T-helper 2 cell treated with Interferon-gamma antibody and Interleukin-4, amounts not matched to agents 5 μg/mL and 100 μg/mL, for 36 hours (primary cell): ENCODE measurements around the gene SBF2.
"Not testable (repeated sequence)": the region's sequence is repeated elsewhere in the genome, so short reads cannot be mapped to it uniquely, and the experiment has no call there.

Experiments used
- DNase-seq: peaks from one replicate; pipeline ENCODE4 v3.0.0; 2021; ENCODE audit warnings: low spot score
- H3K27ac Mint-ChIP-seq: one replicate; pipeline ENCODE4 v1.8.0; 2021; ENCODE audit warnings: mild to moderate bottlenecking, mixed read lengths
- H3K27me3 Mint-ChIP-seq: one replicate; pipeline ENCODE4 v1.8.0; 2021; ENCODE audit warnings: low read depth, mixed read lengths
- H3K36me3 Mint-ChIP-seq: one replicate; pipeline ENCODE4 v1.8.0; 2021; ENCODE audit warnings: low read depth, mixed read lengths
- H3K4me1 Mint-ChIP-seq: one replicate; pipeline ENCODE4 v1.8.0; 2021; ENCODE audit warnings: low read depth, mixed read lengths
- H3K4me3 Mint-ChIP-seq: one replicate; pipeline ENCODE4 v1.8.0; 2022; ENCODE audit warnings: mild to moderate bottlenecking, moderate library complexity, mixed read lengths
- H3K9me3 Mint-ChIP-seq: one replicate; pipeline ENCODE4 v1.8.0; 2021; ENCODE audit warnings: mixed read lengths

SBF2 gene

DNA sequence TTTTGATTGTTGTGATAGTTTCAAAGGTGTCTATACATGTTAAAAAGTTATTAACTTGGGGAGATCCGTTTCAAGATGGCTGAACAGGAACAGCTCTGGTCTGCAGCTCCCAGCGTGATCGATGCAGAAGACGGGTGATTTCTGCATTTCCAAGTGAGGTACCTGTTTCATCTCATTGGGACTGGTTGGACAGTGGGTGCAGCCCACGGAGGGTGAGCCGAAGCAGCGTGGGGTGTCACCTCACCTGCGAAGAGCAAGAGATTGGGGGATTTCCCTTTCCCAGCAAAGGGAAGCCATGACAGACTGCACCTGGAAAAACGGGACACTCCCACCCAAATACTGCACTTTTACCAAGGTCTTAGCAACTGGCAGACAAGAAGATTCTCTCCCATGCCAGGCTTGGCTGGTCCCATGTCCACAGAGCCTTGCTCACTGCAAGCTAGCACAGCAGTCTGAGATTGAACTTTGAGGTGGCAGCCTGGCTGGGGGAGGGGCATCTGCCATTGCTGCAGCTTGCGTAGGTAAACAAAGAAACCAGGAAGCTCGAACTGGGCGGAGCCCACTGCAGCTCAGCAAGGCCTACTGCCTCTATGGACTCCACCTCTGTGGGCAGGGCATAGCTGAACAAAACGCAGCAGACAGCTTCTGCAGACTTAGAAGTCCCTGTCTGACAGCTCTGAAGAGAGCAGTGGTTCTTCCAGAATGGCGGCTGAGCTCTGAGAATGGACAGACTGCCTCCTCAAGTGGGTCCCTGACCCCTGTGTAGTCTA is 363.3 kb downstream of the SBF2 start:
- not testable (repeated sequence) for H3K4me3 Mint-ChIP-seq, DNase-seq, H3K27ac Mint-ChIP-seq, H3K4me1 Mint-ChIP-seq, H3K36me3 Mint-ChIP-seq, H3K27me3 Mint-ChIP-seq
- H3K9me3 Mint-ChIP-seq = peaks cover 14% of the 10 kb centered on the region

DNA sequence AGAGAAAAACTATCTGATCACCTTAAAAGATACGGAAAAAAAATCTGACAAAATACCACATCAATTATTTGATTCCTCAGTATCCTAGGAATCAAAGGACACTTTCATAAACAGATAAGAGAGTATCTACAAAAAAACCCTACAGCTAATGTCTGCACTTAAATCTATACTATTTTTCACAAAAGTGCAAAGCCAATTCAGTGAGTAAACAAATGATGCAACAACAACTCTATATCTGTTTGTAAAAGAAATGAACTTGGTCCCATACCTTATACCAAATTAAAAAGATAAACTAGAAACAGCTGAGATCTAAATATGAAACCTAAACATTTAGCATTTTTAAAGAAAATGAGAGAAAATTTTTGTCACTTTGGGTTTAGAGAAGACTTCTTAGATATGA is 366.3 kb downstream of the SBF2 start:
- H3K27me3 Mint-ChIP-seq = peaks cover 6% of the 10 kb centered on the region
- H3K4me3 Mint-ChIP-seq = no peak overlapping the region
- no peak for DNase-seq
- peaks cover 6% of the 10 kb centered on the region for H3K4me1 Mint-ChIP-seq
- peaks cover 9% of the 10 kb centered on the region for H3K9me3 Mint-ChIP-seq
- H3K27ac Mint-ChIP-seq = no peak overlapping the region
- H3K36me3 Mint-ChIP-seq = no peaks in the 10 kb centered on the region

DNA sequence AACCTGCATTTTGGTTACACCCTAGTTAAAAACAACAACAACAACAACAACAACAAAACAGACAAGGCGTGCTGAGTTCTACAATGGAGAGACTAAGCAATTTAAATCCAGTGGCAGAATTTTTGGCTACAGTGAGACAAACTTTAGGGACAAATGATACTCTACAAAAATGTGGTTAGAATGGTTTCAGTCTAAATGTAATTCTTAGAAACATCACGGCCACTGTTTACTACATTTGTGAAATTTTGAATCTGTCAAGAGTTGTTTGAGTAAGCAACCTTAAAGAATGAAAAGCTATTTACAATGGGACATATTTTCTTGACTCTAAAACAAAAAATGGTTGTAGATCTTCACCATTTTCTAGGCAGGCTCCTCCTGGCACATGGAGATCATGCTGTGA is 370.7 kb downstream of the SBF2 start:
- Mint-ChIP-seq H3K27me3 (peaks cover 6% of the 10 kb centered on the region), H3K4me1 (peaks cover 6% of the 10 kb centered on the region), H3K36me3 (no peaks in the 10 kb centered on the region), H3K27ac (no peak overlapping the region), H3K9me3 (no peaks in the 10 kb centered on the region), H3K4me3 (no peak overlapping the region)
- DNase-seq = no peak

DNA sequence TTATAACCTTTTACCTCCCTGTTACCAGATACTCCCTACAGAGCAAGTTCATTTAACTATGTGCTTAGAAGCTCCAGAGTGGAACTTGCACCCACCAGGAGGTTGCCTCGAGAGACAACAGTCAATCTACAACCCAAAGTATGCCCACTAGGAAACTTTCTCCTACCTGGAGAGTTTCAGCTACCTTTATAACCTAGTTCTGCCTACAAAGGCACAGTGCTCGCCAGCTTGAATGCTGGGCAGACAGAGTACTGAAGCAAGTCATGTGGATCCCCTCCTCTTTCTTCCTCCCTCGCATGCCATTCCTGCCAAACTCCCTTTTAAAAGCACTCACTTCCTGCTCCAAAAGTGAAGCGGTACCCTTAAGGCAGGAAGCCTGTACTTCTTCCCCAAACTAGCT is 371.2 kb downstream of the SBF2 start:
- no peaks in the 10 kb centered on the region for H3K36me3 Mint-ChIP-seq
- peaks cover 6% of the 10 kb centered on the region for H3K27me3 Mint-ChIP-seq
- no peak overlapping the region for H3K4me3 Mint-ChIP-seq
- H3K4me1 Mint-ChIP-seq = peaks cover 6% of the 10 kb centered on the region
- DNase-seq = no peak
- no peak overlapping the region for H3K27ac Mint-ChIP-seq
- H3K9me3 Mint-ChIP-seq = no peaks in the 10 kb centered on the region

DNA sequence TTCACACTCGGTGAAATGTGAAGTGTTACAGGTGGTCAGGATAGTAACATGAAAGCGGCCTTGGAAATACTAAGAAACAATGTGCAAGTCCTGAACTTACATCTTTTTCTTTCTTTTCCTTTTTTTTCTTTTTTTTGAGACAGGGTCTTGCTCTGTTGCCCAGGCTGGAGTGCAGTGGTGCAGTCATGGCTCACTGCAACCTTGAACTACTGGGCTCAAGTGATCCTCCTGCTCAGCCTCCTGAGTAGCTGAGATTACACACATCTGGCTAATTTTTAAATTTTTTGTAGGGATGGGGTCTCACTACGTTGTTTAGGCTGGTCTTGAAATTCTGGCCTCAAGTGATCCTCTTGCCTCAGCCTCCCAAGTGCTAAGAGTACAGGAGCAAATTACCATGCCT is 377.5 kb downstream of the SBF2 start:
- H3K4me1 Mint-ChIP-seq = no peaks in the 10 kb centered on the region
- H3K27ac Mint-ChIP-seq = no peak overlapping the region
- no peaks in the 10 kb centered on the region for H3K27me3 Mint-ChIP-seq
- no peaks in the 10 kb centered on the region for H3K36me3 Mint-ChIP-seq
- no peaks in the 10 kb centered on the region for H3K9me3 Mint-ChIP-seq
- no peak for DNase-seq
- no peak overlapping the region for H3K4me3 Mint-ChIP-seq

DNA sequence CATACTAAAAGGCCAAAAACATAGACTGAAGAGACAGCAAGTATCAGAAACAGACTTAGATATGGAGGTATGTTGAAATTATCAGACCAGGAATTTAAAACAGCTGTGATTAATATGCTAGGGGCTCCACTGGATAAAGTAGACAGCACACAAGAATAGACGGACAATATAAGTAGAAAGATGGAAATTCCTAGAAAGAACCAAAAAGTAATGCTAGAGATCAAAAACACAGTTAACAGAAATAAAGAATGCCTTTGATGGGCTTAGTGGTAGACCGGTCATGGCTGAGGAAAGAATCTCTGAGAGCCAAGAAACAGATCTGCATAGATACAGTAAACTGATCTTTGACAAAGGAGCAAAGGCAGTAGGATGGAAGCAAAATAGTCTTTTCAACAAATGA is 380.0 kb downstream of the SBF2 start:
- H3K4me3 Mint-ChIP-seq = no peak overlapping the region
- no peaks in the 10 kb centered on the region for H3K36me3 Mint-ChIP-seq
- H3K9me3 Mint-ChIP-seq = no peaks in the 10 kb centered on the region
- no peaks in the 10 kb centered on the region for H3K4me1 Mint-ChIP-seq
- H3K27ac Mint-ChIP-seq = no peak overlapping the region
- DNase-seq = no peak
- H3K27me3 Mint-ChIP-seq = no peaks in the 10 kb centered on the region

DNA sequence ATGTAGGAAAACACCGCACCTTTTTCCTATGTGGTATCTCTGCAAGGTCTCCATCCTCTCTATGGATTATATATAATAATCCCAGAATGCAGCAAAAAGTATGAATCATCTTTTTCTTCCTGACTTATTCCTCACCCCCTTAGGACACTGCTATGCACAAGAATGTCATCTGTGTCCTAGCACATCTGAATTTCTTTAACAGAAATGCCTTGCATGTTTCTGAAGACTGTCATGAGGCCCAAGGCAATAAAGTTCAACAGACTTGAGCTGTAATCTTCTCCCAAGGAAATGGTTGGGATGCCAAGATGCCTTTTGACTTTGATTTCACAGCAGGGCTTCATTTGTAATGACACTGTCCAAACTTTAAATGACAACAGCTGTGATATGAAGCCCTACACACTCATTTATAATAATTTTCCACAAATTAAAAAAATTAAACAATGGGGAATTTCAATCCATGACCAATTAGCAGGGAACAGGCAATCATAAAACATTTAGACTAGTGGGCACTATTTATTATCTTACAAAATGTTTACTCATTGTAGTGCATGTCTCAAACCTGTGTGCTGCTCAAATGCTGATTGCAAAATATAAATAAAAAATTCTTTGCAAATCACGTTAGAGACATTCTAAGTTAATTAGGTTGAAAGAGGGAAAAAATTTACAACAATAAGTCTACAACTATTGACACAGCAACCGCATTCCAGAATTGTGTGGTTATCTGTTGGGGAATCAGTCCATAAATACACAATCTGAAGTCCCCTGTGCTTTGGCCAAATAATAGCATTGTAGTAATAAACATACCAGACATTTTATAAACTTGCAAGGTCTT is 387.8 kb downstream of the SBF2 start:
- Mint-ChIP-seq H3K9me3 (no peaks in the 10 kb centered on the region), H3K27me3 (no peaks in the 10 kb centered on the region), H3K4me1 (no peaks in the 10 kb centered on the region), H3K36me3 (no peaks in the 10 kb centered on the region), H3K4me3 (no peak overlapping the region), H3K27ac (no peak overlapping the region)
- DNase-seq = no peak

DNA sequence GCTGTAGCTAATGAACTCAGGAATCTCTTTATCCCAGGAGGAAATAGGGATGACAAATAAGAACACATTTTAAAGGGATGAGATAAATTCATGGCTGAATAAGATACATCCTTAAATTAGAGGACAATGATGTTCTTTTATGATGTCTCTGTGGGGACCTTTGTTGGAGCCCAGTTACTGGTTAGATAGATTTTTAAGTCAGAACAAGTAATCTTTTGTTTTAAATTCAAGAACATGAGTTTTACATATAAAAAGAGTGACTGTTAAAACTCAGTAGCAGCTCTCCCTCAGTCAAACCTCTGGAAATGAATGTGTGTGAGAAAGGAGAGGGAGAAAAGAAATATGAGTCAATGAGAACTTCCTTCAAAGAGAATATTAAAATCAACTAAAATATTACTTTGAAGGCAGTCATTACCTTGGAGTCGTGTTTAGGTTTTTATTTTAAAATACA is 388.5 kb downstream of the SBF2 start:
- H3K4me1 Mint-ChIP-seq = no peaks in the 10 kb centered on the region
- H3K27ac Mint-ChIP-seq = no peak overlapping the region
- no peak overlapping the region for H3K4me3 Mint-ChIP-seq
- H3K36me3 Mint-ChIP-seq = no peaks in the 10 kb centered on the region
- no peaks in the 10 kb centered on the region for H3K27me3 Mint-ChIP-seq
- no peaks in the 10 kb centered on the region for H3K9me3 Mint-ChIP-seq
- no peak for DNase-seq

DNA sequence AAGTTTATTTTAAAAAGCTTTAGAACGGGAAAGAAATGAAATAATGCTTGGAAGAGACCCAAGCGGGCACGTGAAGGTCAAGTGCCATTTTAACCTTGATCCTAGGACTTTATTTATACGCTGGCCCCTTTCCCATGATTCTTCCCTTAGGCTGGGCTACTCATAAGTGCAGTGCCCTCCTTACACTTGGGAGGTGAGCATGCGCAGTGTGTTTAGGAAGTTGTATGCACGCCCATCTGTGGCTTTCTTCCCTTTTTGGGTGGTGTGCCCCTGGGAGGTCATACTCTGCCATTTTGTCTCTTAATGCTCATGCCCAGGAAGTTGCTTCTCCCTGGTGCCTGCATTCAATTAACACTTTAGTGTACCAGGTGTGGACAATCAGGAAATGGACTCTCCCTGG is 390.4 kb downstream of the SBF2 start:
- H3K4me3 Mint-ChIP-seq = no peak overlapping the region
- no peak for DNase-seq
- H3K27me3 Mint-ChIP-seq = no peaks in the 10 kb centered on the region
- H3K9me3 Mint-ChIP-seq = no peaks in the 10 kb centered on the region
- no peaks in the 10 kb centered on the region for H3K36me3 Mint-ChIP-seq
- no peak overlapping the region for H3K27ac Mint-ChIP-seq
- no peaks in the 10 kb centered on the region for H3K4me1 Mint-ChIP-seq

DNA sequence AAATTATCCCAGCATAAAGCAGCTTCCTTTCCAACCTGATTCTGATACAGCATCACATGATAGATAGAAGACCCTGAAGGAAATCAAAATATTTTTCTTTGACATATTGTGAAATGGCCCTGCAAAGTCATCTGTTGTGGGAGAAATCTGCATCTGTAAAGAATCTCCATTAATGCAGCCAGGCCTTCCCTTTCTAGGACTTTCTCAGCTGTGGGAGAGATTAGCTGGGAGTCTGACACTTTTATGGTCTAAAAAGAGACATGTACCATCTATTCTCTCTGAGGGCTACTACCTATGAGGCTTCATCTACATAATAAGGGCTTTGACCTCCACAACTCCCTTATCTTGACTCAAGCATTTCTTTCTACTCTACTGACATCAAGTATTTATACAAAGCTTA is 392.1 kb downstream of the SBF2 start:
- Mint-ChIP-seq H3K27me3 (no peaks in the 10 kb centered on the region), H3K4me3 (no peak overlapping the region), H3K9me3 (no peaks in the 10 kb centered on the region), H3K36me3 (no peaks in the 10 kb centered on the region), H3K4me1 (no peaks in the 10 kb centered on the region), H3K27ac (no peak overlapping the region)
- DNase-seq = no peak

DNA sequence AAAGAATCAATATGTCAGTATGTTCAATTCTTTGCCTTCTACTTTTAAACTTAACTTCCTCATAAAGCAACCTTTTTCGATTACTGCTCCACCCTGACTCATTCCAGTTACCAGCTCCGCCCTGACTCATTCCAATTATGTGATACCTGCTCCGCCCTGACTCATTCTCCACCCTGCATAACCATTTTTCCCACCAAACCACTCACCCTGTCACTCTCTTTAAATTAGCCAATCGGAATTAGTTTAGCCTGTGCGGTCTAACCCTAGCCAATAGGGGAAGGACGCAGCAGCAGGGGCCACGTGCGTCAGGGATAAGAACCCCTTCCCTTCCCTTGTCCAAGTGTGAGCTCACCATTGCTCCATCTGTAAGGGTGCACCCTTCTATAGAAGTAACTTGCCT is 393.8 kb downstream of the SBF2 start:
- DNase-seq, H3K27me3 Mint-ChIP-seq, H3K27ac Mint-ChIP-seq, H3K4me1 Mint-ChIP-seq, H3K4me3 Mint-ChIP-seq, H3K9me3 Mint-ChIP-seq, H3K36me3 Mint-ChIP-seq: not testable (repeated sequence)

DNA sequence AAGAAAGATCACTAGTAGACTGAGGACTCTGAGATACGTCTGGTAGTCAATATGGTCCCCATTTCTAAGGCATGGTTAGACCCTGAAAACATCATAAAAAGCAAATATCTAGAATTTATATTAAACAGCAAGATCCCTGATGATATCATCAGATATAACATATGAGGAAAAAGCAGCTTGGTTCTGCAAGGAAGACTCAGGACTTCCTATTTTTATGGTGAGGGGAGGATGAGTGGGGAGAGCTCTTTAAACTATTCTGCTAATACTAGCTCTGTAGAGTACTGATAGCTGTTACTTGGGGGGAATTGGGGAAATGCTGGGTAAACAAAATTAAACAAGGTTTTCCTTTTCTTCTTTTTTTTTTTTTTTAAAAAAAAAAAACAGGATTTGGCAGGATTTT is 394.3 kb downstream of the SBF2 start:
- Mint-ChIP-seq H3K4me1 (no peaks in the 10 kb centered on the region), H3K4me3 (no peak overlapping the region), H3K27ac (no peak overlapping the region), H3K27me3 (no peaks in the 10 kb centered on the region), H3K9me3 (no peaks in the 10 kb centered on the region), H3K36me3 (no peaks in the 10 kb centered on the region)
- DNase-seq = no peak

DNA sequence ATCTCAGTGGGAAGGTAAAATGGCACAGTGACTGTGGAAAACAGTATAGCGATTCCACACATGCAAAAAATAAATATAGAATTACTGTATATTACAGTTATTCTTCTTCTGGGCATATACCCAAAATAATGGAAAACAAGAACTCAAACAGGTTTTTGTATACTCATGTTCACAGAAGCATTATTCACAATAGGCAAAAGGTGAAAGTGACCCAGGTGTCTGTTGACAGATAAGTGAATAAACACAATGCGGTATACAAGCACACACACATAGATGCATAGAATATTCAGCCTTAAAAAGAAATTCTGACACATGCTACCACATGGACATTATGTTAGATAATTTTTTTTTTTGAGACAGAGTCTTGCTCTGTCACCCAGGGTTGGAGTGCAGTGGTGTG is 397.1 kb downstream of the SBF2 start:
- Mint-ChIP-seq H3K27ac (no peak overlapping the region), H3K4me3 (no peak overlapping the region), H3K4me1 (no peaks in the 10 kb centered on the region), H3K27me3 (no peaks in the 10 kb centered on the region), H3K9me3 (no peaks in the 10 kb centered on the region), H3K36me3 (no peaks in the 10 kb centered on the region)
- no peak for DNase-seq

DNA sequence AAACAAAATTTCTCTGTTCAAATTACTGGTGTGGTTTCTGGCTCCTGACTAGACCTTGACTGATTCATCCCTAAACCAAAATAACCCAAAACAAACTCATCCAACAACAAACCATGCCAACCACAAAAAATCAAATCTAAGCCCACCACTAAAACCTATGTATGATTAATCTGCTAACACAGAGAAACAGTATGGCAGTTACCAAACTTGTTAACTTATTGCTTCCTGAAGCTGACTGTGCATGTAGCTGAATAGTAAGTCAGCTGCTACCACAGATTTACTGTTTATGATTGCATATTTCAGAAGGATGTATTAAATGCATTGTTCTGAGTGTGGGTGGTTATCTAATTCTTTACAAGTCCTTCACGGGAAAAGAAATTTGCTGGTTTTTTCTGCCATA is 399.0 kb downstream of the SBF2 start:
- Mint-ChIP-seq H3K36me3 (no peaks in the 10 kb centered on the region), H3K4me3 (no peak overlapping the region), H3K27me3 (no peaks in the 10 kb centered on the region), H3K27ac (no peak overlapping the region), H3K9me3 (no peaks in the 10 kb centered on the region), H3K4me1 (peaks cover 6% of the 10 kb centered on the region)
- no peak for DNase-seq
